NCI-H2029 (cell line): Measurements from ENCODE around the gene FAM168A.

ENCODE experiments used
- DNase-seq: peaks from one replicate; lab custom pipeline; 2025; lab: John Stamatoyannopoulos, UW

FAM168A gene

GRCh38 chr11:73556966-73557365, 40.9 kb downstream of the FAM168A start:
- DNase-seq = no peak

- DNase-seq = no peak
Measured at GRCh38 chr11:73555615-73556014, 42.3 kb downstream of the FAM168A start.

GRCh38 chr11:73554671-73555320, 43.1 kb downstream of the FAM168A start:
- no peak for DNase-seq

GRCh38 chr11:73553266-73553665, 44.6 kb downstream of the FAM168A start:
- DNase-seq = no peak

GRCh38 chr11:73551677-73552076, 46.2 kb downstream of the FAM168A start:
- DNase-seq = no peak

GRCh38 chr11:73549376-73549775, 48.5 kb downstream of the FAM168A start:
- DNase-seq = no peak

- no peak for DNase-seq
Measured at GRCh38 chr11:73547706-73548595, 50.0 kb downstream of the FAM168A start.

GRCh38 chr11:73542175-73542574, 55.7 kb downstream of the FAM168A start:
- no peak for DNase-seq

GRCh38 chr11:73539506-73540084, 58.3 kb downstream of the FAM168A start:
- no peak for DNase-seq

- no peak for DNase-seq
Measured at GRCh38 chr11:73538381-73538872, 59.5 kb downstream of the FAM168A start.

GRCh38 chr11:73537969-73538368, 59.9 kb downstream of the FAM168A start:
- no peak for DNase-seq

- no peak for DNase-seq
Measured at GRCh38 chr11:73536961-73537360, 61.0 kb downstream of the FAM168A start.

GRCh38 chr11:73532310-73532709, 65.6 kb downstream of the FAM168A start:
- DNase-seq = no peak

GRCh38 chr11:73531386-73531785, 66.5 kb downstream of the FAM168A start:
- DNase-seq = no peak

GRCh38 chr11:73530109-73530508, 67.8 kb downstream of the FAM168A start:
- no peak for DNase-seq

- no peak for DNase-seq
Measured at GRCh38 chr11:73529204-73529530, 68.7 kb downstream of the FAM168A start.

GRCh38 chr11:73528483-73529203, 69.3 kb downstream of the FAM168A start:
- no peak for DNase-seq

- no peak for DNase-seq
Measured at GRCh38 chr11:73528013-73528412, 69.9 kb downstream of the FAM168A start.

GRCh38 chr11:73525611-73526010, 72.3 kb downstream of the FAM168A start:
- DNase-seq = no peak

GRCh38 chr11:73524774-73525173, 73.1 kb downstream of the FAM168A start:
- no peak for DNase-seq

GRCh38 chr11:73521621-73522020, 76.3 kb downstream of the FAM168A start:
- DNase-seq = no peak

GRCh38 chr11:73520353-73521061, 77.4 kb downstream of the FAM168A start:
- no peak for DNase-seq
